Hepatocyte (in vitro differentiated cells): ENCODE results near the gene TUB. TPM values are rescaled to one million over a fixed set of nuclear protein-coding genes. Genes with fewer than 3 reads are reported as not detected.
A peak's percentile ranks its signal among the peaks of the same experiment; 100 is the strongest.

Experiments
- DNase-seq: peaks from one replicate; pipeline ENCODE4 v3.0.0-alpha.2; 2016; ENCODE audit warnings: low spot score
- H2AFZ ChIP-seq: fragments of 200-600 bp; sonication (generic); 2 replicates; pipeline ENCODE4 v1.6.0; 2016; ENCODE audit warnings: antibody characterized with exemption, mild to moderate bottlenecking
- H3K27ac ChIP-seq: fragments of 200-600 bp; sonication (generic); 2 replicates; pipeline ENCODE4 v1.5.1; 2016; ENCODE audit warnings: mild to moderate bottlenecking
- H3K27me3 ChIP-seq: fragments of 200-600 bp; sonication (generic); 2 replicates; pipeline ENCODE4 v1.6.1; 2016
- H3K36me3 ChIP-seq: fragments of 200-600 bp; sonication (generic); replicated peaks from 2 replicates; pipeline ENCODE4 v1.5.1; 2016; ENCODE audit warnings: low read depth; ENCODE audit not compliant: insufficient read depth
- H3K4me1 ChIP-seq: fragments of 200-600 bp; sonication (generic); 2 replicates; pipeline ENCODE4 v1.5.1; 2016; ENCODE audit warnings: mild to moderate bottlenecking, moderate library complexity; ENCODE audit not compliant: insufficient read depth
- H3K4me2 ChIP-seq: fragments of 200-600 bp; sonication (generic); 2 replicates; pipeline ENCODE4 v1.6.0; 2016
- H3K4me3 ChIP-seq: fragments of 200-600 bp; sonication (generic); 2 replicates; pipeline ENCODE4 v1.5.1; 2016; ENCODE audit warnings: mild to moderate bottlenecking
- H3K79me2 ChIP-seq: fragments of 200-600 bp; sonication (generic); 2 replicates; pipeline ENCODE4 v1.6.0; 2017; ENCODE audit warnings: mild to moderate bottlenecking
- H3K9me2 ChIP-seq: fragments of 200-600 bp; sonication (generic); replicated peaks from 2 replicates; pipeline ENCODE4 v1.6.0; 2017; ENCODE audit warnings: mild to moderate bottlenecking; ENCODE audit not compliant: insufficient read depth
- H3K9me3 ChIP-seq: fragments of 200-600 bp; sonication (generic); 2 replicates; pipeline ENCODE4 v1.5.1; 2016; ENCODE audit warnings: low read depth, mild to moderate bottlenecking
- H4K20me1 ChIP-seq: fragments of 200-600 bp; sonication (generic); 2 replicates; pipeline ENCODE4 v1.6.0; 2016; ENCODE audit warnings: mild to moderate bottlenecking; ENCODE audit not compliant: insufficient read depth, poor library complexity, severe bottlenecking
- EZH2 ChIP-seq: fragments of 200-600 bp; sonication (generic); IDR thresholded peaks from 2 replicates; pipeline ENCODE4 v1.6.1; 2016; ENCODE audit warnings: antibody characterized with exemption, mild to moderate bottlenecking, borderline replicate concordance
- EZH2phosphoT487 ChIP-seq: fragments of 200-600 bp; sonication (generic); IDR thresholded peaks from one replicate; pipeline ENCODE4 v1.6.1; 2018; ENCODE audit warnings: antibody characterized with exemption, mild to moderate bottlenecking, low read depth, moderate library complexity; ENCODE audit not compliant: unreplicated experiment, severe bottlenecking
- WGBS: methylation state at CpG from one replicate; pipeline ENCODE4 v1.1.6; 2016; ENCODE audit warnings: low lambda C conversion rate; ENCODE audit errors: missing lambda C conversion rate; 5-methylcytosine and 5-hydroxymethylcytosine counted together
- polyA plus RNA-seq: library from polyadenylated mRNA; unstranded; fragments of >200 nt; fragmentation: Nextera tagmentation; extraction: Ambion mirVana; gene quantifications from 2 replicates; pipeline ENCODE4 v1.2.1, GENCODE V29; 2016
- total RNA-seq: library from RNA; depleted of rRNA; stranded (reverse); fragments of >200 nt; gene quantifications from 2 replicates; pipeline ENCODE4 v1.2.3, GENCODE V29; 2014
- TF ChIP-seq, protein P1 (sequence below): fragments of 200-600 bp; sonication (generic); IDR thresholded peaks from 2 replicates; pipeline ENCODE4 v1.5.1; 2016; ENCODE audit warnings: antibody characterized with exemption, mild to moderate bottlenecking; ENCODE audit not compliant: poor library complexity

Gene TUB
- total and polyA plus RNA-seq, 2 experiments from 2014 or later = 5.0 to 18.7 TPM

DNA sequence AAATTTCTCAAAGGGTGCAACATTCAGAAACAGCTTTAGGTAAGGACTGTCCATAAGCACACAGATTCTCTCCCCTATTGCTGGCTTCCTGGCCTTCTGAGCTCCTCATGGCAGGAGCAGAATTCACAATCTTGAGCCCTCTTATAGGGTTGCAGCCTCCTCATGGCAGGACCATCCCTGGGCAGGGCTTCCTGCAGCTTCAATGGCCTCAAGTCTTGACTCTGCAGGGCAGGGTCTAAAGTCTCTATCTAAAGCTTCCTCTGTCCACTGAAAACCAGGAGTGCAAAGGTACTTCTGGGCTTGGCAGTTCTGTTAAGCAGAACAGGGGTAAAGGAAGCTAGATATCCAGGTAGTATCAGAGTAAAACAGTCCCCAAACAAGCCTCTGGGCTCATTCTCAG lies 28.7 kb downstream of the TUB start:
- H3K27ac ChIP-seq = no peak overlapping the region
- H3K27me3 ChIP-seq = no peaks in the 10 kb centered on the region
- H3K4me1 ChIP-seq = peaks cover 5% of the 10 kb centered on the region
- no peak overlapping the region for H3K4me2 ChIP-seq
- H2AFZ ChIP-seq = no peak overlapping the region
- TF ChIP-seq, protein P1, sequence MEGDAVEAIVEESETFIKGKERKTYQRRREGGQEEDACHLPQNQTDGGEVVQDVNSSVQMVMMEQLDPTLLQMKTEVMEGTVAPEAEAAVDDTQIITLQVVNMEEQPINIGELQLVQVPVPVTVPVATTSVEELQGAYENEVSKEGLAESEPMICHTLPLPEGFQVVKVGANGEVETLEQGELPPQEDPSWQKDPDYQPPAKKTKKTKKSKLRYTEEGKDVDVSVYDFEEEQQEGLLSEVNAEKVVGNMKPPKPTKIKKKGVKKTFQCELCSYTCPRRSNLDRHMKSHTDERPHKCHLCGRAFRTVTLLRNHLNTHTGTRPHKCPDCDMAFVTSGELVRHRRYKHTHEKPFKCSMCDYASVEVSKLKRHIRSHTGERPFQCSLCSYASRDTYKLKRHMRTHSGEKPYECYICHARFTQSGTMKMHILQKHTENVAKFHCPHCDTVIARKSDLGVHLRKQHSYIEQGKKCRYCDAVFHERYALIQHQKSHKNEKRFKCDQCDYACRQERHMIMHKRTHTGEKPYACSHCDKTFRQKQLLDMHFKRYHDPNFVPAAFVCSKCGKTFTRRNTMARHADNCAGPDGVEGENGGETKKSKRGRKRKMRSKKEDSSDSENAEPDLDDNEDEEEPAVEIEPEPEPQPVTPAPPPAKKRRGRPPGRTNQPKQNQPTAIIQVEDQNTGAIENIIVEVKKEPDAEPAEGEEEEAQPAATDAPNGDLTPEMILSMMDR = no peak
- TF ChIP-seq EZH2phosphoT487 (no peak), EZH2 (no peak)
- no peaks in the 10 kb centered on the region for H3K79me2 ChIP-seq
- no peaks in the 10 kb centered on the region for H3K9me3 ChIP-seq
- no peaks in the 10 kb centered on the region for H3K36me3 ChIP-seq
- no peaks in the 10 kb centered on the region for H3K9me2 ChIP-seq
- H4K20me1 ChIP-seq = no peaks in the 10 kb centered on the region
- no peak overlapping the region for H3K4me3 ChIP-seq
- no peak for DNase-seq

DNA sequence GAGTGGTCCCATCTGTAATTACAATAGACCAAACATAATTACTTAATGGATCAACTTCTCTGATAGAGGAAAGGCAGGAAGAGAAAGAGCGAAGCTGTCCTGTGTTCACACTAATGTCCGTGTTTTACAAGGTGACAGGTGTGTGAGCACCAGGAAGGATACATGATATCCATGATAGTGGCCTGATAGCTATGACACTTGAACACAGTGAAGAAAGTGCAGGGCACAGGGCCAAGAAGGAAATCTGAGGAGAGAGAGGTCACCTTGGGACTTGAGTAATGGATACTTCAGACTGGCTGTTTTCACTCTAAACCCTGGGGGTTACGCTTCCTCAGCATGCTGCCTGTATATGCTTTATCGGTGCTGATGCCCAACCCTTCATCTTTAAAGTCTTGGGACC lies 29.4 kb downstream of the TUB start:
- no peaks in the 10 kb centered on the region for H3K79me2 ChIP-seq
- no peak overlapping the region for H3K4me2 ChIP-seq
- no peaks in the 10 kb centered on the region for H3K27me3 ChIP-seq
- H3K9me3 ChIP-seq = no peaks in the 10 kb centered on the region
- no peak for DNase-seq
- H3K36me3 ChIP-seq = no peaks in the 10 kb centered on the region
- no peak for TF ChIP-seq EZH2phosphoT487
- TF ChIP-seq EZH2 = no peak
- TF ChIP-seq, protein P1 = no peak
- 85% methylated on average over 4 of the region's 4 CpGs for WGBS
- H3K27ac ChIP-seq = no peak overlapping the region
- H4K20me1 ChIP-seq = no peaks in the 10 kb centered on the region
- no peak overlapping the region for H3K4me3 ChIP-seq
- no peak overlapping the region for H2AFZ ChIP-seq
- no peaks in the 10 kb centered on the region for H3K9me2 ChIP-seq
- H3K4me1 ChIP-seq = peaks cover 5% of the 10 kb centered on the region

DNA sequence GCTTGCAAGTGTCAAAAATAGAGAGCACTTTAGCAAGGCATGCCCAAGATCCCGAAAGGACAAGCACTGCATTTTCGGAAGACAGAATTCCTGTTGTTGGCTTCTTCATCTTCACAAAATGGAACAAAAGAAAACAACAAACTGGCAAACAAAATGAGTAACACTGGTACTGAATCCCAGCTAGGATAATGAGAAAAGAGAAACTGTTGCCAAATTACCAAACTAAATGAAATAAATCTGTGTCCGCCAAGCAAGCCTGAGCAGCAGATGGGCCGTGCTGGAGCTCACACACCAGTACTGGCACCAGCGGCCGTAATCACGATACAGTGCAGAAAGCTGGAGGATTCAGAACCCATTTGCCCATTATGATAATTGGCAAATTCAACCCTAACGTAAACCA lies 30.6 kb downstream of the TUB start:
- WGBS = 78% methylated on average over 8 of the region's 8 CpGs
- Histone ChIP-seq H3K27ac (peak overlapping the region; percentile 3), H3K9me2 (no peaks in the 10 kb centered on the region), H3K4me2 (no peak overlapping the region), H3K4me3 (no peak overlapping the region), H3K27me3 (no peaks in the 10 kb centered on the region), H2AFZ (no peak overlapping the region), H4K20me1 (no peaks in the 10 kb centered on the region), H3K9me3 (no peaks in the 10 kb centered on the region), H3K79me2 (no peaks in the 10 kb centered on the region), H3K4me1 (peaks cover 5% of the 10 kb centered on the region), H3K36me3 (no peaks in the 10 kb centered on the region)
- DNase-seq = no peak
- TF ChIP-seq, protein P1 = no peak
- TF ChIP-seq EZH2phosphoT487 (no peak), EZH2 (no peak)

DNA sequence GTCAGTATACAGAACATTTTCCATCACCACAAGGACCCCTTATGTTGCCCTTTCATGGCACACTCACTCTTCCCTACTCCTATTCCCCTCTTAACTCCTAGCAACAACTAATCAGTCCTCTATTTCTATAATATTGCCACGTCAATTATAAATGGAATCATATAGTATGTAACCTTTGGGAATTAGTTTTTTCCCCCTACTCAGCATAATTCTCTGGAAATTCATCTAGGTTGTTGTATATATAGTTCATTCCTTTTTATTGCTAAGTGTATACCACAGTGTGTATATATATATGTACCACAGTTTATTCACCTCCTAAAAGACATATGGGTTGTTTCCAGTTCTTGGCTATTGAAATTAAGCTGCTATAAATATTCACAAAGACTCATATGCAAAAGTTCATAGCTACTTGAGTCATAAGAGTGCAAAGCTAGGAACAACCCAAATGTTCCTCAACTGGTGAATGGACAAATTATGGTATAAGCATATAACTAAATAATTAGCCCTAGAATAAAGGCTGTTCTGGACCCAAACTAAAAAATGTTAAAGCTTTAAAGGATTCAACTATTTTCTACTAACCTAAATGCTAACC lies 41.3 kb downstream of the TUB start:
- 90% methylated on average over 1 of the region's 1 CpG for WGBS
- Histone ChIP-seq H3K4me3 (no peak overlapping the region), H3K9me2 (no peaks in the 10 kb centered on the region), H3K27ac (no peak overlapping the region), H2AFZ (no peak overlapping the region), H3K4me2 (no peak overlapping the region), H3K27me3 (no peaks in the 10 kb centered on the region), H3K79me2 (no peaks in the 10 kb centered on the region), H3K9me3 (no peaks in the 10 kb centered on the region), H3K4me1 (no peaks in the 10 kb centered on the region), H4K20me1 (no peaks in the 10 kb centered on the region), H3K36me3 (no peaks in the 10 kb centered on the region)
- DNase-seq = no peak
- TF ChIP-seq EZH2 = no peak
- TF ChIP-seq, protein P1 = no peak
- TF ChIP-seq EZH2phosphoT487 = no peak
